H9 (cell line): ENCODE results near the gene GPC1. TPM values are rescaled to one million over a fixed set of nuclear protein-coding genes. Genes with fewer than 3 reads are reported as not detected.

Experiments used
- DNase-seq: peaks from one replicate; pipeline ENCODE4 v3.0.0-alpha.2; 2017
- H2AFZ ChIP-seq: one replicate; pipeline ENCODE4 v1.6.1; 2013; ENCODE audit warnings: mild to moderate bottlenecking, low read length, control low read depth, moderate library complexity
- H2AK5ac ChIP-seq: 2 replicates; pipeline ENCODE4 v1.6.1; 2013; ENCODE audit warnings: low read length, control low read depth, mixed read lengths; ENCODE audit not compliant: insufficient read length
- H2BK120ac ChIP-seq: one replicate; pipeline ENCODE4 v1.6.1; 2013; ENCODE audit warnings: low read depth, mild to moderate bottlenecking, low read length, control low read depth, inconsistent platforms; ENCODE audit not compliant: poor library complexity, severe bottlenecking
- H2BK12ac ChIP-seq: 2 replicates; pipeline ENCODE4 v1.6.1; 2013; ENCODE audit warnings: low read length, control low read depth, mixed read lengths, low read depth; ENCODE audit not compliant: insufficient read length
- H2BK15ac ChIP-seq: 2 replicates; pipeline ENCODE4 v1.6.1; 2013; ENCODE audit warnings: low read depth, low read length, control low read depth
- H2BK20ac ChIP-seq: one replicate; pipeline ENCODE4 v1.6.1; 2013; ENCODE audit warnings: low read depth, mild to moderate bottlenecking, low read length, control low read depth, inconsistent platforms; ENCODE audit not compliant: poor library complexity, severe bottlenecking
- H2BK5ac ChIP-seq: 2 replicates; pipeline ENCODE4 v1.6.1; 2013; ENCODE audit warnings: low read length, control low read depth, mixed read lengths; ENCODE audit not compliant: insufficient read length
- H3K14ac ChIP-seq: 2 replicates; pipeline ENCODE4 v1.6.1; 2013; ENCODE audit warnings: low read length, control low read depth; ENCODE audit not compliant: insufficient read depth
- H3K18ac ChIP-seq: 2 replicates; pipeline ENCODE4 v1.6.1; 2013; ENCODE audit warnings: low read depth, mild to moderate bottlenecking, mixed read lengths, low read length, control low read depth; ENCODE audit not compliant: insufficient read length
- H3K23ac ChIP-seq: 2 replicates; pipeline ENCODE4 v1.6.1; 2013; ENCODE audit warnings: low read length, control low read depth, mixed read lengths, low read depth; ENCODE audit not compliant: insufficient read length
- H3K23me2 ChIP-seq: 2 replicates; pipeline ENCODE4 v1.6.1; 2013; ENCODE audit warnings: low read depth, mild to moderate bottlenecking, mixed read lengths, low read length, control low read depth; ENCODE audit not compliant: insufficient read length, poor library complexity, severe bottlenecking
- H3K27ac ChIP-seq: 2 replicates; pipeline ENCODE4 v1.5.1; 2013; ENCODE audit warnings: low read length, control low read depth, mixed read lengths, low read depth; ENCODE audit not compliant: insufficient read length
- H3K27me3 ChIP-seq: 2 replicates; pipeline ENCODE4 v1.6.1; 2013; ENCODE audit warnings: low read length, control low read depth, inconsistent platforms; ENCODE audit not compliant: insufficient read depth
- H3K4ac ChIP-seq: 2 replicates; pipeline ENCODE4 v1.6.1; 2013; ENCODE audit warnings: low read depth, mild to moderate bottlenecking, control low read depth, inconsistent platforms, low read length, moderate library complexity
- H3K4me1 ChIP-seq: 2 replicates; pipeline ENCODE4 v1.6.1; 2013; ENCODE audit warnings: low read length, control low read depth, inconsistent platforms; ENCODE audit not compliant: insufficient read depth
- H3K4me2 ChIP-seq: 2 replicates; pipeline ENCODE4 v1.6.1; 2013; ENCODE audit warnings: low read length, control low read depth, mixed read lengths; ENCODE audit not compliant: insufficient read length, insufficient read depth
- H3K56ac ChIP-seq: 2 replicates; pipeline ENCODE4 v1.6.1; 2013; ENCODE audit warnings: low read depth, mild to moderate bottlenecking, mixed read lengths, low read length, control low read depth; ENCODE audit not compliant: insufficient read length
- H3K79me1 ChIP-seq: 2 replicates; pipeline ENCODE4 v1.6.1; 2013; ENCODE audit warnings: low read depth, mild to moderate bottlenecking, moderate library complexity, low read length, control low read depth, inconsistent platforms; ENCODE audit not compliant: insufficient read depth, poor library complexity, severe bottlenecking
- H3K79me2 ChIP-seq: 2 replicates; pipeline ENCODE4 v1.6.1; 2013; ENCODE audit warnings: low read length, control low read depth, inconsistent platforms; ENCODE audit not compliant: insufficient read depth
- H3K9ac ChIP-seq: 2 replicates; pipeline ENCODE4 v1.6.1; 2013; ENCODE audit warnings: low read length, control low read depth, mixed read lengths; ENCODE audit not compliant: insufficient read length; ENCODE audit errors: extremely low read depth
- H3K9me3 ChIP-seq: one replicate; pipeline ENCODE4 v1.6.1; 2013; ENCODE audit warnings: low read depth, low read length, inconsistent platforms; ENCODE audit not compliant: control insufficient read depth
- H3T11ph ChIP-seq: one replicate; pipeline ENCODE4 v1.6.1; 2013; ENCODE audit warnings: mild to moderate bottlenecking, low read length, control low read depth, inconsistent platforms
- H4K20me1 ChIP-seq: one replicate; pipeline ENCODE4 v1.6.1; 2013; ENCODE audit not compliant: control insufficient read depth, insufficient read length, insufficient read depth
- H4K5ac ChIP-seq: 2 replicates; pipeline ENCODE4 v1.6.1; 2013; ENCODE audit warnings: low read depth, mild to moderate bottlenecking, mixed read lengths, low read length, control low read depth; ENCODE audit not compliant: insufficient read length
- H4K8ac ChIP-seq: replicated peaks from 2 replicates; pipeline ENCODE4 v1.6.1; 2013; ENCODE audit warnings: low read length, control low read depth, mixed read lengths, low read depth; ENCODE audit not compliant: insufficient read length
- H4K91ac ChIP-seq: 2 replicates; pipeline ENCODE4 v1.6.1; 2013; ENCODE audit warnings: low read depth, mild to moderate bottlenecking, moderate library complexity, mixed read lengths, low read length, control low read depth; ENCODE audit not compliant: insufficient read length
- H3K27ac Mint-ChIP-seq, 3 experiments: 2 replicates in 2 of 3; 3 replicates in 1 of 3; pipeline ENCODE4 v1.8.0; 2020 to 2021; ENCODE audit warnings: mixed read lengths in 3 of 3, mild to moderate bottlenecking in 1 of 3, moderate library complexity in 1 of 3
- H3K27me3 Mint-ChIP-seq: 2 replicates; pipeline ENCODE4 v1.8.0; 2021; ENCODE audit warnings: low read depth, mild to moderate bottlenecking, moderate library complexity, mixed read lengths
- H3K36me3 Mint-ChIP-seq, 3 experiments: 2 replicates in 2 of 3; 3 replicates in 1 of 3; pipeline ENCODE4 v1.8.0; 2020 to 2021; ENCODE audit warnings: low read depth in 3 of 3, mixed read lengths in 3 of 3; ENCODE audit not compliant: insufficient read depth in 1 of 3
- H3K4me1 Mint-ChIP-seq, 2 experiments: 2 replicates each; pipeline ENCODE4 v1.8.0; 2020; ENCODE audit warnings: mixed read lengths in 2 of 2
- H3K4me3 Mint-ChIP-seq, 2 experiments: 2 replicates in 1 of 2; 3 replicates in 1 of 2; pipeline ENCODE4 v1.8.0; 2020 to 2021; ENCODE audit warnings: mild to moderate bottlenecking in 2 of 2, mixed read lengths in 2 of 2, moderate library complexity in 1 of 2
- H3K9me3 Mint-ChIP-seq, 2 experiments: 2 replicates in 1 of 2; 3 replicates in 1 of 2; pipeline ENCODE4 v1.8.0; 2020; ENCODE audit warnings: mild to moderate bottlenecking in 2 of 2, mixed read lengths in 2 of 2, moderate library complexity in 1 of 2
- WGBS: extraction: QIAGEN DNeasy Blood & Tissue Kit; methylation state at CpG from one replicate; pipeline ENCODE4 v1.1.7; 2013; ENCODE audit warnings: missing lambda C conversion rate, low lambda C conversion rate, mixed read lengths; ENCODE audit not compliant: insufficient read length; ENCODE audit errors: extremely low coverage; 5-methylcytosine and 5-hydroxymethylcytosine counted together
- total RNA-seq: library from RNA; stranded (reverse); gene quantifications from 2 replicates; pipeline ENCODE4 v1.2.1, GENCODE V29; 2021
- TF ChIP-seq, protein P1 (sequence below): fragments of 200-600 bp; sonication (generic); conservative IDR thresholded peaks from 3 replicates; pipeline ENCODE4 v1.8.0; 2021; ENCODE audit warnings: antibody characterized with exemption, mild to moderate bottlenecking

Gene GPC1
- total RNA-seq, 1 experiment from 2014 or later: 39.4 TPM

GRCh38 chr2:240481720-240482119 is 46.3 kb downstream of the GPC1 start:
- no peak overlapping the region for H2BK15ac ChIP-seq
- Mint-ChIP-seq H3K9me3 (peaks cover 0 to 4% of the 10 kb centered on the region in 2 experiments; a peak in 3 of 5 replicates), H3K27ac (no peak overlapping the region; a peak in 1 of 7 replicates), H3K36me3 (no peaks in the 10 kb centered on the region), H3K4me1 (no peaks in the 10 kb centered on the region), H3K4me3 (no peak overlapping the region), H3K27me3 (peaks cover 32% of the 10 kb centered on the region)
- no peak overlapping the region for H3K18ac ChIP-seq
- H2BK120ac ChIP-seq: no peak overlapping the region
- H2AK5ac ChIP-seq: no peak overlapping the region
- no peak overlapping the region for H3K23ac ChIP-seq
- no peaks in the 10 kb centered on the region for H3K4me1 ChIP-seq
- no peaks in the 10 kb centered on the region for H3K9me3 ChIP-seq
- no peak overlapping the region for H4K5ac ChIP-seq
- H3T11ph ChIP-seq: no peak overlapping the region
- no peak overlapping the region for H3K4me2 ChIP-seq
- no peaks in the 10 kb centered on the region for H3K27me3 ChIP-seq
- no peak for DNase-seq
- H2BK12ac ChIP-seq: no peak overlapping the region
- no peak overlapping the region for H4K8ac ChIP-seq
- H4K20me1 ChIP-seq: no peaks in the 10 kb centered on the region
- no peak overlapping the region for H4K91ac ChIP-seq
- H2BK20ac ChIP-seq: no peak overlapping the region
- H3K23me2 ChIP-seq: no peaks in the 10 kb centered on the region
- H3K56ac ChIP-seq: no peak overlapping the region
- no CpG with 5 or more reads among the region's 5 CpGs for WGBS
- H3K14ac ChIP-seq: no peak overlapping the region; the same call in 1 of the 2 replicates
- no peak overlapping the region for H3K4ac ChIP-seq
- TF ChIP-seq, protein P1, sequence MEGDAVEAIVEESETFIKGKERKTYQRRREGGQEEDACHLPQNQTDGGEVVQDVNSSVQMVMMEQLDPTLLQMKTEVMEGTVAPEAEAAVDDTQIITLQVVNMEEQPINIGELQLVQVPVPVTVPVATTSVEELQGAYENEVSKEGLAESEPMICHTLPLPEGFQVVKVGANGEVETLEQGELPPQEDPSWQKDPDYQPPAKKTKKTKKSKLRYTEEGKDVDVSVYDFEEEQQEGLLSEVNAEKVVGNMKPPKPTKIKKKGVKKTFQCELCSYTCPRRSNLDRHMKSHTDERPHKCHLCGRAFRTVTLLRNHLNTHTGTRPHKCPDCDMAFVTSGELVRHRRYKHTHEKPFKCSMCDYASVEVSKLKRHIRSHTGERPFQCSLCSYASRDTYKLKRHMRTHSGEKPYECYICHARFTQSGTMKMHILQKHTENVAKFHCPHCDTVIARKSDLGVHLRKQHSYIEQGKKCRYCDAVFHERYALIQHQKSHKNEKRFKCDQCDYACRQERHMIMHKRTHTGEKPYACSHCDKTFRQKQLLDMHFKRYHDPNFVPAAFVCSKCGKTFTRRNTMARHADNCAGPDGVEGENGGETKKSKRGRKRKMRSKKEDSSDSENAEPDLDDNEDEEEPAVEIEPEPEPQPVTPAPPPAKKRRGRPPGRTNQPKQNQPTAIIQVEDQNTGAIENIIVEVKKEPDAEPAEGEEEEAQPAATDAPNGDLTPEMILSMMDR: no peak
- H3K9ac ChIP-seq: no peak overlapping the region
- H3K79me2 ChIP-seq: no peaks in the 10 kb centered on the region
- no peaks in the 10 kb centered on the region for H3K79me1 ChIP-seq
- H2BK5ac ChIP-seq: no peak overlapping the region
- H2AFZ ChIP-seq: no peak overlapping the region
- H3K27ac ChIP-seq: no peak overlapping the region
